ES-I3 (cell line): ENCODE measurements around the gene NPM1.

Source experiments
- H3K36me3 ChIP-seq: 2 replicates; pipeline ENCODE4 v1.6.1; 2013; ENCODE audit warnings: mild to moderate bottlenecking, low read length, control low read depth, moderate library complexity; ENCODE audit not compliant: insufficient read depth
- H3K4me1 ChIP-seq: 2 replicates; pipeline ENCODE4 v1.6.1; 2013; ENCODE audit warnings: mild to moderate bottlenecking, control low read depth, low read length; ENCODE audit not compliant: insufficient read depth
- H3K9ac ChIP-seq: 2 replicates; pipeline ENCODE4 v1.6.1; 2013; ENCODE audit warnings: low read depth, mild to moderate bottlenecking, low read length, moderate library complexity
- H3K9me3 ChIP-seq: 2 replicates; pipeline ENCODE4 v1.6.1; 2013; ENCODE audit warnings: mild to moderate bottlenecking, low read length, moderate library complexity; ENCODE audit not compliant: control insufficient read depth, insufficient read depth

Gene NPM1

DNA sequence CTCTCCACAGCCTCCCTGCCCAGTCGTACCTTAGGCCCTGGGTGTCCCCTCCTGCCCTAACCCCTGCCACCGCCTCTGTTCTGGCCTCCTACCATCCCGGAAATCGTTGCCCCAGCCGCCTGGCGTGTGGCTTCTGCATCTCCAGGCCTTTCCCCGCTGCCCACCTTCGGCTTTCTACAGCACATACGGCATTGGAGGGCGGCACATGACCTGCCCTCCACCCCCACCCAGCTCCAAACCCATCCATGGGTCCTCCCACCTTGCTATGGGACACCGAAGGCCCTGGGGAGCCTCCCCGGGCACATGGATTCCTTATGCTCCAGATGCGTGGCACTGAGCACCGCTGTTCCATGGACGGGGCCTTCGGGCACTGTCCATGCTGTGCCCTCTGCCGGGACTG is 63.8 kb downstream of the NPM1 start:
- H3K9ac ChIP-seq: 0 out of 2 replicates have a peak overlapping the region, but pooled peaks have one; percentile 12
- H3K4me1 ChIP-seq: peaks cover 48% of the 10 kb centered on the region
- no peaks in the 10 kb centered on the region for H3K36me3 ChIP-seq
- H3K9me3 ChIP-seq: no peaks in the 10 kb centered on the region

- peaks cover 37% of the 10 kb centered on the region for H3K4me1 ChIP-seq
- no peaks in the 10 kb centered on the region for H3K36me3 ChIP-seq
- no peak overlapping the region for H3K9ac ChIP-seq
- H3K9me3 ChIP-seq: no peaks in the 10 kb centered on the region
Measured at GRCh38 chr5:171453056-171453725, 65.5 kb downstream of the NPM1 start.

GRCh38 chr5:171453988-171454387 is 66.3 kb downstream of the NPM1 start:
- no peaks in the 10 kb centered on the region for H3K9me3 ChIP-seq
- no peak overlapping the region for H3K9ac ChIP-seq

GRCh38 chr5:171454549-171454948 is 66.9 kb downstream of the NPM1 start:
- Histone ChIP-seq H3K9ac (no peak overlapping the region), H3K36me3 (no peaks in the 10 kb centered on the region), H3K9me3 (no peaks in the 10 kb centered on the region), H3K4me1 (peaks cover 24% of the 10 kb centered on the region)

More at GRCh38 chr5:171453988-171454387, 66.3 kb downstream of the NPM1 start:
- Histone ChIP-seq H3K36me3 (no peaks in the 10 kb centered on the region), H3K4me1 (peaks cover 29% of the 10 kb centered on the region)

DNA sequence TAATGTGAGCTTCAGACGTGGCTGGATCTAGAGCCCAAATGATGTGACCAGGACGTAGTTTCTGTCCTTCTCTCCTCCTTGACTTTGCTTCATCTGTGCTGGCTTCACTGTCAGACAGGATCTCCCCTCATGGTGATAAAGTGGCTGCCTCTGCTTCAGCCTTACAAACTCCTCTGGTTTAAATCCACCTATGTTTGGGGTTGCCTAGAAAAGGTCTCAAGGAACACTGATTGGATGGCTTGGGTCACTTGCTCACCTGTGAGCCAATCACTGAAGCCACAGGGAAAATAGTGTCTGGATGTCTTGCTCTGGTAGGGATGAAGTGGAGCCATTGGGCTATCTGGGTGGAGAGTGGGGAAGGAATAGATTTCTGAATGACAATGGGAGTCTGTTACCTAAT is 67.9 kb downstream of the NPM1 start:
- no peak overlapping the region for H3K9ac ChIP-seq
- H3K4me1 ChIP-seq: peaks cover 18% of the 10 kb centered on the region
- H3K36me3 ChIP-seq: no peaks in the 10 kb centered on the region

GRCh38 chr5:171457208-171457981 is 69.7 kb downstream of the NPM1 start:
- H3K4me1 ChIP-seq: peaks cover 14% of the 10 kb centered on the region
- no peaks in the 10 kb centered on the region for H3K9me3 ChIP-seq
- no peak overlapping the region for H3K9ac ChIP-seq
- H3K36me3 ChIP-seq: no peaks in the 10 kb centered on the region

More for the DNA sequence above, 67.9 kb downstream of the NPM1 start:
- no peaks in the 10 kb centered on the region for H3K9me3 ChIP-seq

DNA sequence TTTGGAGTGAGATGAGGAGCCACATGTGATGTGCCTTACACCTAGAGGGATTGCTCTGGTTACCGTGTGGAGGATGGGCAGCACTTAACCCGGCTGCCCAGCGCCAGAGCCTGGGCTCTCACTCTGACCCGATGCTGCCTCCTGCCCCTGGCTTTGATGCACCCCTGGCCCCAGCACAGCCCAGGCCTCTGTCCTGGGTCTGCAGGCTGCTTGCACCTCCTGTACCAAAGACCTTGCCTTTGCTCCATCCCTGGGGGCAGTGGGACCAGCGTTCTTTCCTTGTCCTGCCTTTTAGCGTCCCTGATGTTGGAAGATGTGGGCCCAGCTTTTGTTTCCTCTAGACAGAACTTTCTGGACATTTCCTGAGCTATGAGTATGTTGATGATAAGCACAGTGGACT is 72.2 kb downstream of the NPM1 start:
- Histone ChIP-seq H3K36me3 (no peaks in the 10 kb centered on the region), H3K4me1 (0 out of 2 replicates have a peak, but pooled peaks cover 4% of the 10 kb centered on the region), H3K9me3 (no peaks in the 10 kb centered on the region), H3K9ac (no peak overlapping the region)
